NCI-H2227 (cell line): ENCODE measurements around the gene LAPTM5.
"Not testable (repeated sequence)": the region's sequence is repeated elsewhere in the genome, so short reads cannot be mapped to it uniquely, and the experiment has no call there.

ENCODE experiments used
- DNase-seq: peaks from one replicate; lab custom pipeline; 2025; ENCODE audit not compliant: unreplicated experiment; lab: John Stamatoyannopoulos, UW

The LAPTM5 gene

GRCh38 chr1:30700528-30701257, 56.9 kb downstream of the LAPTM5 start:
- DNase-seq, result no peak

- DNase-seq, result no peak
These were observed 57.8 kb downstream of the LAPTM5 start for GRCh38 chr1:30699762-30700161.

- DNase-seq, result no peak
These were observed 59.1 kb downstream of the LAPTM5 start for GRCh38 chr1:30698401-30698981.

- no peak for DNase-seq
These were observed 59.8 kb downstream of the LAPTM5 start for GRCh38 chr1:30697571-30698376.

- no peak for DNase-seq
These were observed 60.7 kb downstream of the LAPTM5 start for GRCh38 chr1:30696831-30697230.

GRCh38 chr1:30695439-30695841, 62.1 kb downstream of the LAPTM5 start:
- no peak for DNase-seq

GRCh38 chr1:30694280-30695175, 63.0 kb downstream of the LAPTM5 start:
- DNase-seq, result no peak

- DNase-seq, result no peak
These were observed 63.8 kb downstream of the LAPTM5 start for GRCh38 chr1:30693822-30694221.

- DNase-seq, result no peak
These were observed 64.2 kb downstream of the LAPTM5 start for GRCh38 chr1:30693366-30693765.

- DNase-seq, result no peak
These were observed 64.6 kb downstream of the LAPTM5 start for GRCh38 chr1:30692948-30693301.

GRCh38 chr1:30692201-30692947, 65.2 kb downstream of the LAPTM5 start:
- no peak for DNase-seq

GRCh38 chr1:30691480-30691879, 66.1 kb downstream of the LAPTM5 start:
- no peak for DNase-seq

GRCh38 chr1:30689901-30690645, 67.5 kb downstream of the LAPTM5 start:
- DNase-seq, result no peak

GRCh38 chr1:30688920-30689794, 68.4 kb downstream of the LAPTM5 start:
- no peak for DNase-seq

GRCh38 chr1:30688516-30688915, 69.1 kb downstream of the LAPTM5 start:
- DNase-seq, result not testable (repeated sequence)

GRCh38 chr1:30687886-30688285, 69.7 kb downstream of the LAPTM5 start:
- no peak for DNase-seq

GRCh38 chr1:30686236-30686935, 71.2 kb downstream of the LAPTM5 start:
- DNase-seq, result peak; percentile 32

- DNase-seq, result no peak
These were observed 71.8 kb downstream of the LAPTM5 start for GRCh38 chr1:30685796-30686165.
